HG03575 (cell line): ENCODE data around the gene PKNOX2.

Source experiments
- ATAC-seq: cut with Tn5 transposase; IDR thresholded peaks from one replicate; pipeline ENCODE4 v1.9.1; 2021; ENCODE audit not compliant: unreplicated experiment, insufficient number of reproducible peaks, low FRiP score; ENCODE audit errors: extremely low read depth

The PKNOX2 gene

GRCh38 chr11:125431009-125431408 lies 266.5 kb downstream of the PKNOX2 start:
- no peak for ATAC-seq

DNA sequence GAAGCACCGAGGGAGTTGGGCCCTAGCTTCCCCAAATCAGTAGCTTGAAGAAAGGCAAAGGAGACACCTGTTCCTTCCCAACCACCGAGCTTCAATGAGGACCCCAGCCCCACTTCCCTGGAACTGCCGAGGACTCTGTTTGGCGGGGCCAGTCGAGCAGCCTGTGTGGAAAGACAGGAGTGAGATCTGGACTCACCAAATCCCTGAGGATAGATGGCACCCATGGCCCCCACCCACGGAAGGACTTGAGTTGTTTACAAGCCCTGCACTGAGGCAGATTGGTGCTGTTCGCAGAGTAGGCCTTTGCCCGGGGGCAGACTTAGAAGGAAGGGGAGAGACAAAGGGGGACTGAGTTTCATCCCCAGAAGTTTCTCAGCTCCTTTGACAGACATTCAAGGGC lies 266.9 kb downstream of the PKNOX2 start:
- ATAC-seq = no peak

- ATAC-seq = no peak
Measured at GRCh38 chr11:125433454-125434121, 269.0 kb downstream of the PKNOX2 start.

DNA sequence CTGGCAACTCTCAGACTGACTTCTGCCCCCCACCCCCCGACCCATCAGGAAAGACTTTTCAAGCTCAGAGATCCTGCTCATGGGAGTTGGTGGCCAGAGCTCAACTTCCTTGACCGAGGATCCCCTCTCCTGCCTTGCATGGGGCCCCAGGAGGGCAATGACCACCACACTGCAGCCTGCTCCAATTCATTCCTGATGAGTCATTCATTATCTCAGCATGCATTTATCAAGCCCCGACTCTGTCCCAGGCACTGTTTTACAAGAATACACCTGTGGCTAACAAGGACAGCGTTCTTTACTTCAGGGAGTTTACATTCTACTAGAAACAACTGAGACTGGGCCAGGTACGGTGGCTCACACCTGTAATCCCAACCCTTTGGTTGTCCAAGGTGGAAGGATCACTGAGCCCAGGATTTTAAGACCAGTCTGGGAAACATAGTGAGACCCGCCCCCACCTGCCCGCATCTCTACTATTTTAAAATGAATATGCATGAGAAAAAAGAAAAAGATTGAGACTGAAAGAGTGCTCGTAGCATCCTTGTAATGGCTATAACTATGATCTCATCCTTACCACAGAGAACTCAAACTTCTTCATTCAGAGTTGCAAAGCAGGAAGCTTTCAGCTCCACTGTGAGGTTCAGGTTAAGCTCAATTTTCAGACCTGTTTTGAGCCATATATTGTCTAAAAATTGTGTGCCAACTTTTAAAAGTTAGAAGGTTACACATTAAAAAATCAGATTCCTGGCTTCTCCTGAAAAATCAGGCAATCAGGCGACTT lies 271.1 kb downstream of the PKNOX2 start:
- no peak for ATAC-seq

GRCh38 chr11:125441648-125442410 lies 277.3 kb downstream of the PKNOX2 start:
- ATAC-seq = no peak

DNA sequence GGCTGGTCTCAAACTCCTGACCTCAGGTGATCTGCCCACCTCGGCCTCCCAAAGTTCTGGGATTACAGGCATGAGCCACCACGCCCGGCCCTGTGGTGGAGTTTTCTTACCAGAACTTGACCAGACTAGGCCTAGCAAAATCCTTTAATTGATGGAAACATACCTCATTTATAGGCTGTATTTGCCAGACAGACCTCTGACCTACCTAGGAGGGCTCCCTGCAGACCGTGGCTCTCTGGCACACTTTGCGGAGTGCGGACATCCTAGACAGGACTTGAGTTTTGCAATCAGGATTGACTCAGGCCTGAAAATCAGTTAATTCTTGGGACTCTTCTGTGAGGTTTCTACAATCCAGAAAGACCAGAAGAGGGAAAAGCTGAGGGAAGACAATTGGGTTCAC lies 278.4 kb downstream of the PKNOX2 start:
- ATAC-seq = no peak

DNA sequence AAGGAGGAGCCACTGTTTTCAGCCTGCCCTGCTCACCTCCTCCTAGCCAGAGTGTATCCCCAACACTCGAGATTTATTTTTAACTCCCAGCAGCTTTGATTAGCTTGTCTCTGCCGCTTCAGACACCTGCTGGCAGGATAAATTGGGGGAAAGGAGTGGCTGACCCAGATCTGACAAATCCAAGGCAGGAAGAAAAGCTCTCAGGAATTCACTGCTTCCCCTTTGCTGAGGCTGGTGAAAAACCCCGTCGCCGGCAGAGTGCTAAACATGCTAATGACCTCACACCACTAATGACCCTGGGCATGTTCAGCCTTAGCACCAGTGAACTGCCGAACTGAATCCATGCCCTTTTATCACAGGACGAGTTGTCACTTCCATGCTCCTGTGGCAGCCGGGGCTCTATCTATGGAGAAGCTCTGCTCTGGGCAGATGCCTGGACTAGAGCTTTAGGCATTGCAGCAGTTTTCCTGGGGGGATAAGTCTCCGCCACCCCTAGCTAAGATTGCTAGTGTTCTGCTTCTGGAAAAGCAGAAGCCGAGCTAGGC lies 279.3 kb downstream of the PKNOX2 start:
- ATAC-seq = no peak

GRCh38 chr11:125445731-125446130 lies 281.2 kb downstream of the PKNOX2 start:
- ATAC-seq = no peak

GRCh38 chr11:125446279-125446678 lies 281.7 kb downstream of the PKNOX2 start:
- ATAC-seq = no peak

GRCh38 chr11:125447721-125448120 lies 283.2 kb downstream of the PKNOX2 start:
- no peak for ATAC-seq

DNA sequence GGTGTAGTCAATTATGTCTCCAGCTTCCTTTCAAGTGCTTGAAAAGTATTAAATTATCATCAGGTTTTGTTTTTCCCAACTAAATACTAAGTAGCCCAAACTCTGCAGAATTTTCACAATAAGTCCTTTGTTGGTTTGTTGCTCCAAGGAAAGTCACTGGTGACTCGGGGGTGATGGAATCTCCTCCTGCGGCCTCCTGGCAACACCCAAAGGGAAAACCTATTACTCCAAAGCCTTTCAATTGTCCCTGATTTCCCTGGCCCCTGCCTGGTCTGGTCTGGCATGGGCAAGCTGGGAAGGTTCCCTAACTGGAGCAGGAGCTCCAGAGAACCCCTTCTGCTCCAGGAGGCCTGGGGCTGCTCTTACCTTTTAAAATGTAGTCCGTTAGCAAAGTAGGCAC lies 283.6 kb downstream of the PKNOX2 start:
- ATAC-seq = no peak

GRCh38 chr11:125449565-125449964 lies 285.0 kb downstream of the PKNOX2 start:
- ATAC-seq = no peak

GRCh38 chr11:125451400-125452124 lies 287.0 kb downstream of the PKNOX2 start:
- no peak for ATAC-seq

DNA sequence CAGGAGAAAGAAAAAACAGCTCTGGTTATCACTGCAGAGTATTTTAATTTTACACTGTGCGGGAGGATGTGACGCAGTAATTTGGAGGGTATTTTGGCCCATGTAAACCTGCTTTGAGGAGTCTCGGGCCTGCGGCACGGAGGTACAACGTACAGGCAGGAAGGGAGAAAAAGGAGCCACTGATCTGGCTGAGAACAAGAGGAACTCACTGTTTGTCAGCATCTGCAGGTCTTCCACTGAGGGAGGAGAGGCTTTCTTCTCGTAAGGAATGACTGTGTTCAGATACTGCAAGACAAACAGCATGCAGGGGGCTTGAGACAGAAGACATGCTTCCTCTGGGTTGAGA lies 287.5 kb downstream of the PKNOX2 start:
- no peak for ATAC-seq

- no peak for ATAC-seq
Measured at GRCh38 chr11:125454047-125454446, 289.5 kb downstream of the PKNOX2 start.

DNA sequence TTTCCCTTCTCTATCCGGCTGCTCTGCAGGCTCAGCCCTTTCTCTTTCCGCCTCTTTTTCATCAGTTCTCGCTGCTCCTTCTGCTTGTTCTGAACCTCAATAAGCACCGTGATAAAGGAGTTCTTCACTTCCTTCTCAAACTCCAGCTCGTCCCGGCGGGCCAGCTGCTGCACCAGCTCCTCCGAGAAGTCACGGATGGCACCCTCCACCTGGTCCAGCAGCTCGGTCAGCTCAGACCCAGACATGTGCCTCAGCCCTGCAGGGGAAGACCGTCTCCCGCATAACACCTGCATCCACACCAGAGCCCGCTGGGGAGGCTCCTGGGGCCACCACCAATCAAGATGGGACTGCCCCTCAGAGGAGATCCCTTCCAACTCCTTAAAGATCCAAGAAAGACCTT lies 291.3 kb downstream of the PKNOX2 start:
- no peak for ATAC-seq

DNA sequence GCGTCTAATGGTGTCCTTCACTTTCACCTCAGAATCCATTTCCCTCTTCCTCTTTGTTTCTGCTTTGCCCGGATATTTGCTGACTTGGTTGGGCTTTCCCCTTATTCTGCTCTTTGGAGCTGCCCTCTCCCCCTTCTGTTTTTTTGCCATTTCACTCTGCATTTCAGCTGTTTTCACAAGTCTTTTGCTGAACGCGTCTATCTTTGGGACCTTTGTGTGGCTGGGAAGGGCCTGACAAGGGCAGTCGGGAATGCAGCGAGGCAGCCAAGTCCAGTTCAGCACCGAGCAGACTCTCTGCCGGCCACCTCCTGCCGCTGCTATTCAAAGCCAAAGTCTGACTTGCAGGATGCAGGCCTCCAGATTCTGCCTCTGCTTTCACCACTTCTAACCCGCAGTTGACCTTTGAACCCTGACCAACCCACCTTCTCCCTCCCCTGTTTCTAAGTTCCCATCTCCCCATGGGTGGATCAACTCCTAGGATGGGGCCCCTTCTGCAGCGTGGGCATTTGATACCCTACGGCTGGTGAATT lies 293.3 kb downstream of the PKNOX2 start:
- ATAC-seq = no peak

GRCh38 chr11:125460275-125460674 lies 295.7 kb downstream of the PKNOX2 start:
- ATAC-seq = no peak
